Ishikawa (cell line): ENCODE measurements around the gene LRRC10B.

Source experiments
- CEBPB ChIP-seq: IDR thresholded peaks from 2 replicates; pipeline ENCODE4 v1.6.1; 2012
- CREB1 ChIP-seq: IDR thresholded peaks from 2 replicates; pipeline ENCODE4 v1.6.1; 2012; ENCODE audit warnings: low read depth
- EGR1 ChIP-seq: IDR thresholded peaks from 2 replicates; pipeline ENCODE4 v1.6.1; 2012
- EP300 ChIP-seq: IDR thresholded peaks from 2 replicates; pipeline ENCODE4 v1.6.1; 2012; ENCODE audit warnings: borderline replicate concordance
- FOXM1 ChIP-seq: IDR thresholded peaks from 2 replicates; pipeline ENCODE4 v1.6.1; 2012; ENCODE audit warnings: low read depth, borderline replicate concordance
- NFIC ChIP-seq: IDR thresholded peaks from 2 replicates; pipeline ENCODE4 v1.6.1; 2012
- RAD21 ChIP-seq: IDR thresholded peaks from 2 replicates; pipeline ENCODE4 v1.6.1; 2012; ENCODE audit warnings: low read depth
- TAF1 ChIP-seq: IDR thresholded peaks from 2 replicates; pipeline ENCODE4 v1.6.1; 2012; ENCODE audit warnings: low read depth, mild to moderate bottlenecking
- TCF12 ChIP-seq: IDR thresholded peaks from 2 replicates; pipeline ENCODE4 v1.6.1; 2012; ENCODE audit warnings: low read depth
- TEAD4 ChIP-seq: IDR thresholded peaks from 2 replicates; pipeline ENCODE4 v1.6.1; 2012
- YY1 ChIP-seq: IDR thresholded peaks from 2 replicates; pipeline ENCODE4 v1.6.1; 2012; ENCODE audit warnings: low read depth
- ZBTB7A ChIP-seq: IDR thresholded peaks from 2 replicates; pipeline ENCODE4 v1.6.1; 2012; ENCODE audit warnings: low read depth
- TF ChIP-seq, protein P1 (sequence below): IDR thresholded peaks from 2 replicates; pipeline ENCODE4 v1.6.1; 2012
- TF ChIP-seq, protein P2 (sequence below): IDR thresholded peaks from 2 replicates; pipeline ENCODE4 v1.6.1; 2012; ENCODE audit warnings: low read depth, mild to moderate bottlenecking
- TF ChIP-seq, protein P3 (sequence below): IDR thresholded peaks from 2 replicates; pipeline ENCODE4 v1.6.1; 2012

LRRC10B gene

DNA sequence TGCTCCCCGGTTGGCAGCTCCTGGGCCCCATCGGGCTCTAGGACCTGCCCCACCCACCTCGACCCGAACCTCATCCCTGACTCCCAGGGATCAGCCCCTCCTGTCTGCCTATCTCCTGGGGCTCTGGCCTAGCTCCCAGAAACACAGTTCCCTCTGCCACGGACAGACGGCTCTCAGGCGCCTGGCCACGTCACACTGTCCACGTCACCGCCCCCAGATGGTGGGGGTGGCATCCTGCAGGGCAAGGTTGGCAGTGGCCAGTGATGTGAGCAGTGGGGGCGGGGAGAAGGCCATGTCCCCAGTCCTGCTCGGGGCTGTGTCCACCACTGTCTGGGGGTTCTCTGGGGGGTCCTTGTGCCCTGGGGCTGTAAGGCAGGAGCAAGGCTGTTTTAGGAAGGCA lies 43.1 kb downstream of the LRRC10B start:
- TF ChIP-seq, protein P1, sequence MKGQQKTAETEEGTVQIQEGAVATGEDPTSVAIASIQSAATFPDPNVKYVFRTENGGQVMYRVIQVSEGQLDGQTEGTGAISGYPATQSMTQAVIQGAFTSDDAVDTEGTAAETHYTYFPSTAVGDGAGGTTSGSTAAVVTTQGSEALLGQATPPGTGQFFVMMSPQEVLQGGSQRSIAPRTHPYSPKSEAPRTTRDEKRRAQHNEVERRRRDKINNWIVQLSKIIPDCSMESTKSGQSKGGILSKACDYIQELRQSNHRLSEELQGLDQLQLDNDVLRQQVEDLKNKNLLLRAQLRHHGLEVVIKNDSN, result no peak
- TF ChIP-seq EGR1 (0 out of 2 replicates have a peak, but pooled peaks have one; percentile 17), CREB1 (peak; percentile 69), ZBTB7A (peak; percentile 57; the same call in 1 of the 2 replicates)
- TF ChIP-seq, protein P2, sequence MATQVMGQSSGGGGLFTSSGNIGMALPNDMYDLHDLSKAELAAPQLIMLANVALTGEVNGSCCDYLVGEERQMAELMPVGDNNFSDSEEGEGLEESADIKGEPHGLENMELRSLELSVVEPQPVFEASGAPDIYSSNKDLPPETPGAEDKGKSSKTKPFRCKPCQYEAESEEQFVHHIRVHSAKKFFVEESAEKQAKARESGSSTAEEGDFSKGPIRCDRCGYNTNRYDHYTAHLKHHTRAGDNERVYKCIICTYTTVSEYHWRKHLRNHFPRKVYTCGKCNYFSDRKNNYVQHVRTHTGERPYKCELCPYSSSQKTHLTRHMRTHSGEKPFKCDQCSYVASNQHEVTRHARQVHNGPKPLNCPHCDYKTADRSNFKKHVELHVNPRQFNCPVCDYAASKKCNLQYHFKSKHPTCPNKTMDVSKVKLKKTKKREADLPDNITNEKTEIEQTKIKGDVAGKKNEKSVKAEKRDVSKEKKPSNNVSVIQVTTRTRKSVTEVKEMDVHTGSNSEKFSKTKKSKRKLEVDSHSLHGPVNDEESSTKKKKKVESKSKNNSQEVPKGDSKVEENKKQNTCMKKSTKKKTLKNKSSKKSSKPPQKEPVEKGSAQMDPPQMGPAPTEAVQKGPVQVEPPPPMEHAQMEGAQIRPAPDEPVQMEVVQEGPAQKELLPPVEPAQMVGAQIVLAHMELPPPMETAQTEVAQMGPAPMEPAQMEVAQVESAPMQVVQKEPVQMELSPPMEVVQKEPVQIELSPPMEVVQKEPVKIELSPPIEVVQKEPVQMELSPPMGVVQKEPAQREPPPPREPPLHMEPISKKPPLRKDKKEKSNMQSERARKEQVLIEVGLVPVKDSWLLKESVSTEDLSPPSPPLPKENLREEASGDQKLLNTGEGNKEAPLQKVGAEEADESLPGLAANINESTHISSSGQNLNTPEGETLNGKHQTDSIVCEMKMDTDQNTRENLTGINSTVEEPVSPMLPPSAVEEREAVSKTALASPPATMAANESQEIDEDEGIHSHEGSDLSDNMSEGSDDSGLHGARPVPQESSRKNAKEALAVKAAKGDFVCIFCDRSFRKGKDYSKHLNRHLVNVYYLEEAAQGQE, result no peak

DNA sequence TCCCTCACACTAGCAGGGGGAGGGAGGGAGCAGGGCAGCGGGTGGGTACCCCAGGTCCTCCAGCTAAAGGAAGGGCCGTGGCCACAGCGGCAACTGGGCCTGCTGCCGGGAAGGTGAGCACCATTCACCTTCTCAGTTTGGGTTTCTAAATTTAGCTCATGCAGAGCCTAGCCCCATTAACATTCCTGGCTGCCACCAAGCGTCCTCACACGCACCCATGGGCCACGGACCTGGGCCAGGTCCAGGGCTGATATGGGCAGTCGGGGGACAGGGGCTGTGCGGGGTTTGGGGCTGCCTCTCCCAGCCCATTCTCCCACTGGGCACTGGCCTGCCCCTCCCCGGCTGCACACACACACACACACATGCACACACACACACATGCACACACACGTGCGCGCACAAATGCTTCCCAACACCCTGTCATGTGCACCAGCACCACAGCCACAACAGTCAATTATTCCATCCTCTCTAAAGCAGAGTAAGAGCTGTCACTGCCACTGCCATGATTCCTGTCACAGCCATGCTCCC lies 43.6 kb downstream of the LRRC10B start:
- TF ChIP-seq NFIC (no peak), TEAD4 (peak; percentile 43; the same call in 1 of the 2 replicates)

DNA sequence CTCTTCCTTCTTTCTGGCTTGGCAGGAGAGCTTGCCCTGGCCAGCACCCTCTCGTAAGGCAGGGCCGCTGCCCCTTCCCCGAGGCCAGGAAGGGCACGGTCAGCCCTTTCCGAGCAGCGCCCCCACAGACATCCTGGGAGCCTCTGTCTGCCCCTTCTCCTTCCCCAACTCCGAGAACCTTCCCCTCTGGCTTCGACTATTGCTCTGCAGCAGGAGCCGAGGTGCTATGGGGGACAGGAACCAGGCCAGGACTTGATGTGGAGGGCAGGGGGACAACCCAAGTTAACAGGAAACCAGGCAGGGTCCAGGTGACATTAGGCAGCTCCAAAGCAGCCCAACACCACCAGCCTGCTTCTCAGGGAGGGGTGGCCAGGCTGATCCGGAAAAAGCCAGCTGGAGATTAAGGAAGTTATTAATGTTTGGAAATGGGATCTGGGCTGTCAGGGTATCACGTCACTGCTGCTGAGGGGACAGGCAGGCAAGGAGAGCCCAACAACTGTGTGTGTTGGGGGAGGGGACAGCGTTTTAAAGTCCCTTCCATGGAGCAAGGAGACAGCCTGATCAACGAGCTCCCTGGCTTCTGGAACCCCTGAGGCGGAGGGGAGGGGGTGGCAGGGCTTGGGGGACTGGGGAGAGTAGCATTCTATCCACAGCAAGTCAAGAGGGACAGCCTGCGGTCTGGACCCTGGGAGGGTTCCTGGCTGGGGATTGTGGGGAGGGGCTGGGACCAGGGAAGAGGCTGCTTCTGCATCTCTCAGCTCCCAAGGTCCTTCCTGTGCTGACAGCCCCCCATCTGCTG lies 45.0 kb downstream of the LRRC10B start:
- no peak for TF ChIP-seq ZBTB7A

DNA sequence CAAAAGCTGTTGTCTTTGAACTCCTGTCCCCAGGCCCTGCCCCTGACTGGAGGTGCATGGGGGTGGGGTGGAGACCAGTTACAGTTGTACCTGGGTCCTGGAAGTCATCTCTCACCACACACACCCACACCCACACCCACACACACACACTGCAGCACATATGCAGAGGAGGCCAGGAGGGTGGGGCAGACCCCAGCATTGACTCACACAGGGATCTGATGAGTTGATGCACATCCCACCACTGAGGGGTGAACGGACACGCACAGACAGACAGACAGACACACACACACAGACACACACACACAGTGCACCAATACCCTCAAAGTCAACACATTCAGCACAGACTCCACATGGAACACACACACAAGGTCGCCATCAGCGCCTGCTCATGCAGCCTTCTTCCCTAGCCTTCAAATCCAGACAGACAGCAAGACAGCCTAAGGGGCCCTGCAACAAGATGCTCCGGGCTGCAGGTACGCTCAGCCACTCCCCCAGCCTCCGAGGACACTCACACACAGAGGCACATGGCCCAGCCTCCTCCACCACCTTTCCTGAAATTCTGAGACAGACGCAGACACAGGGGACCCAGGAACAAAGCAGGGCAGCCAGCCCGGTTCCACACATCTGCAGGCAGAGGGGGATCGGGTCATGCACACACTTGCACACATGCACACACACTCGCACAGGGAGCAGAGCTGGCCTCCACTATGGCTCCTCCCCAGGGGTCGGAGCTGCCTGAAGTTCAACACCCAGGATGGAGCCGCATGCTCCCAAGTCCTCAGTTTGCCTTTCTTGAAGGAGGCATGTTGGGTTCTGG lies 45.8 kb downstream of the LRRC10B start:
- TF ChIP-seq NFIC, result no peak
- TF ChIP-seq YY1, result no peak
- TF ChIP-seq EP300, result no peak
- TF ChIP-seq TCF12, result no peak
- no peak for TF ChIP-seq ZBTB7A
- TF ChIP-seq FOXM1, result no peak
- no peak for TF ChIP-seq TEAD4
- TF ChIP-seq, protein P3, sequence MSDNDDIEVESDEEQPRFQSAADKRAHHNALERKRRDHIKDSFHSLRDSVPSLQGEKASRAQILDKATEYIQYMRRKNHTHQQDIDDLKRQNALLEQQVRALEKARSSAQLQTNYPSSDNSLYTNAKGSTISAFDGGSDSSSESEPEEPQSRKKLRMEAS, result no peak
- TF ChIP-seq TAF1, result no peak
- no peak for TF ChIP-seq CREB1

DNA sequence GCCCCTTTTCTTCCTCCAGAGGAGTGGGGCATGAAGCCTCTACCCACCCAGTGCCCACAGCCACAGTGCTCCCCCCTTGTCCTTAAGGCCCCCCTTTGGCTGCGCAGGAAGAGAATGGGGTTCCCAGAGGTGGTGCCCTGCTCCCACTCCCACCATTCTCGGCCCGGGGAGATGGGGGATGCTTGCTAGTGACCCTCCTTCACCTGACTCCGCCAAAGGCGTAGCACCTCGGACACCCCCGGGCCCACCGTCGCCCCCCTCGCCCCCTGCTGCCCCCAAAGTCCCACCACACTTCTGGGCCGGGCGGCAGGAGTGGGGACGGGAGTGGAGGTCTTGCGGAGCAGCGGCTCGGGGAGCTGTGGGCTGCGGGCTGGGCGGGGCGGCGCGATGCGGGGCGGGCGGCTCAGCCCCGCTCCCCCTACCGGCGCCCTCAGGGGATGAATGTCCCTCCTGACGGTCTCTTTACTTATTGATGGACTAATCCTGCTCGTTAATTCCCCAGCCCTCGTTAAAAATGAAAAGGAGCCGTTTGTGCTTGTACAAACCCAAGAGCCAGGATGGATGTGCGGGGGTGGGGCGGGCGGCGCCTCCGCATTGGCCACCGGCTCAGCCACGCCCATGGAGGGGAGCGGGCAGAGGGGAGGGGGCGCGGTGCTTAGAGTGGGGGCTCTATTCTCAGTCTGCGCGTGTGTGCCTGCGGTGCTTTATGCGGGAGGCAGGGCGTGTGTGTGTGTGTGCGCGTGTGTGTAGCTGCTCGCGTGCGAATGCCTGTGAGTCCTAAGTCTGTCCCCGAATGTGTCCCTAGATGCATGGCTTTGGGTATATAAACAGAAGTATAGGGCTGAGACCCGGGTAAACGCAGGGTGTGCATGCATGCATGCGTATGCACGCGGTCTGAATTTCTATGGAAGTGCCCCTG lies 46.8 kb downstream of the LRRC10B start:
- TF ChIP-seq, protein P1, result no peak
- TF ChIP-seq EGR1, result 0 out of 2 replicates have a peak, but pooled peaks have one; percentile 47

DNA sequence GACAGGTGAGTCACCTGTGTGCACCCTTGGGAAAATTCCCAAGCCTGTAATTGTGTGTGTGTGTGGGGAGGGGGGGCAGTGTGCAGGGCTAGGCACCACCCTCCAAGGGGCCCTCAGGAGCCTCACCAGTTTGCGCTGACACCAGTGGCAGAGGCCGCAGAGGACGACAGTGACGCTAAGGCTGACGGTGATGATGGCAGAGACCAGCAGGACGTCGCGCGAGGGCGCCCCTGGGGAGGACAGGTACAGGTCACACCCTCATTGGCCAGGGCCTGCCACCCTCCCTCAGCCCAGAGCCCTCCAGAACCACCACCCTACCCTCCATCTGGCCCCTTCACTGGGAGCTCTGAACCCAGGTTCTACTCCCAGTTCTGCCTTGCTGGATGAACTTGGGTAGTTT lies 47.4 kb downstream of the LRRC10B start:
- TF ChIP-seq, protein P1, result no peak
- TF ChIP-seq RAD21 (no peak), TCF12 (no peak), TEAD4 (no peak), EP300 (no peak), YY1 (no peak), CREB1 (no peak), FOXM1 (no peak), CEBPB (no peak), TAF1 (no peak), ZBTB7A (no peak), EGR1 (no peak)
- TF ChIP-seq, protein P2, result no peak
- TF ChIP-seq, protein P3, result no peak
